Right renal cortex interstitium (tissue), 3 donors: Measurements from ENCODE around the gene JMY. TPM values are rescaled to one million over a fixed set of nuclear protein-coding genes. Genes with fewer than 3 reads are reported as not detected.

ENCODE experiments used
- DNase-seq, 3 donors: peaks; one replicate each; pipeline ENCODE4 v3.0.0-alpha.2; 2013; ENCODE audit warnings: low read depth in 3 of 3, low spot score in 2 of 3
- polyA plus RNA-seq, 3 donors: library from polyadenylated mRNA; unstranded; fragments of 120-200 nt; gene quantifications; one replicate each; pipeline ENCODE4 v1.2.1, GENCODE V29; 2013; ENCODE audit not compliant: insufficient read length in 3 of 3

JMY gene
- polyA plus RNA-seq, 3 donors = 25.4 to 30.7 (median 27.5) TPM

GRCh38 chr5:79285833-79286232, 49.9 kb downstream of the JMY start:
- DNase-seq = no peak

GRCh38 chr5:79287380-79287779, 51.4 kb downstream of the JMY start:
- no peak for DNase-seq

- DNase-seq = no peak
Observed at GRCh38 chr5:79287907-79288306, 52.0 kb downstream of the JMY start.

GRCh38 chr5:79295029-79295428, 59.1 kb downstream of the JMY start:
- DNase-seq = no peak

GRCh38 chr5:79297661-79298060, 61.7 kb downstream of the JMY start:
- DNase-seq = no peak

- no peak for DNase-seq
Observed at GRCh38 chr5:79301046-79301712, 65.2 kb downstream of the JMY start.

- no peak for DNase-seq
Observed at GRCh38 chr5:79302454-79302853, 66.5 kb downstream of the JMY start.

GRCh38 chr5:79305706-79306105, 69.8 kb downstream of the JMY start:
- no peak for DNase-seq

- DNase-seq = no peak
Observed at GRCh38 chr5:79318935-79319614, 83.1 kb downstream of the JMY start.

GRCh38 chr5:79329453-79329852, 93.5 kb downstream of the JMY start:
- DNase-seq = no peak

- no peak for DNase-seq
Observed at GRCh38 chr5:79330071-79330470, 94.1 kb downstream of the JMY start.

- no peak for DNase-seq
Observed at GRCh38 chr5:79333852-79334557, 98.1 kb downstream of the JMY start.

GRCh38 chr5:79346420-79346824, 110.5 kb downstream of the JMY start:
- DNase-seq = no peak

- DNase-seq = no peak
Observed at GRCh38 chr5:79349047-79349446, 113.1 kb downstream of the JMY start.

GRCh38 chr5:79349881-79350280, 114.0 kb downstream of the JMY start:
- no peak for DNase-seq

- DNase-seq = no peak
Observed at GRCh38 chr5:79357398-79357797, 121.5 kb downstream of the JMY start.

Other genes starting within 250 kb of the JMY start
- 10 to 100 TPM; 18.0 to 28.4 (median 24.9) TPM for gene DMGDH, start 166.5 kb upstream of the JMY start, polyA plus RNA-seq
- 10 to 100 TPM; 30.3 to 50.1 (median 46.5) TPM for gene BHMT2, start 166.4 kb upstream of the JMY start, polyA plus RNA-seq
- gene BHMT, start 124.3 kb upstream of the JMY start, polyA plus RNA-seq = 100 to 1,000 TPM; 267 to 445 (median 385) TPM